Adipose tissue (tissue), 3 donors: ENCODE data around the gene ADAM10. TPM values are rescaled to one million over a fixed set of nuclear protein-coding genes. Genes with fewer than 3 reads are reported as not detected.

ENCODE experiments used
- H3K27ac ChIP-seq: one replicate; pipeline ENCODE4 v1.5.1; 2013; ENCODE audit warnings: low read depth, low read length
- WGBS, 3 donors: extraction: QIAGEN DNeasy Blood & Tissue Kit; methylation state at CpG; one replicate each; pipeline ENCODE4 v1.1.7; 2013; 5-methylcytosine and 5-hydroxymethylcytosine counted together
- polyA plus RNA-seq, 3 donors: library from polyadenylated mRNA; stranded (reverse); fragments of 200-250 nt; gene quantifications; one replicate each; pipeline ENCODE4 v1.2.3, GENCODE V29; 2013
- donor health status: healthy with polysubstance abuse.
- donor health status: Bipolar disorder and iron deficiency.
- donor health status: healthy.

Gene ADAM10
- polyA plus RNA-seq, 3 donors, result 8.3 to 25.6 (median 14.8) TPM

- WGBS, 3 donors, result 95 to 100% (median 96%) methylated on average over 3 of the region's 3 CpGs
- no peak overlapping the region for H3K27ac ChIP-seq
Observed at GRCh38 chr15:58538901-58539300, 210.6 kb downstream of the ADAM10 start.

Other genes with a start within 250 kb of the ADAM10 start
- gene MINDY2, start 21.6 kb upstream of the ADAM10 start, polyA plus RNA-seq, result 1 to 10 TPM; 2.1 to 7.5 (median 3.8) TPM
- gene SLTM, start 184.0 kb upstream of the ADAM10 start, polyA plus RNA-seq, result 10 to 100 TPM; 38.0 to 62.8 (median 58.3) TPM
- gene RNF111, start 238.0 kb upstream of the ADAM10 start, polyA plus RNA-seq, result 10 to 100 TPM in 1 of 3 donors, 1 to 10 TPM in 2; 4.1 to 10.1 (median 7.0) TPM